HEK293T (cell line): ENCODE data around the gene CDS2.

ENCODE experiments used
- CTCF ChIA-PET: fragments of 350-600 bp; formaldehyde crosslinking; extraction: SDS; loops from one replicate; lab custom pipeline; 2021; ENCODE audit warnings: antibody characterized with exemption, inconsistent platforms; lab: Yijun Ruan, JAX
- POLR2A ChIA-PET: fragments of 350-600 bp; formaldehyde crosslinking; extraction: SDS; loops from one replicate; lab custom pipeline; 2020; ENCODE audit warnings: antibody characterized with exemption, inconsistent platforms; lab: Yijun Ruan, JAX
- DNase-seq: peaks from one replicate; pipeline ENCODE4 v3.0.0; 2012; ENCODE audit warnings: mixed read lengths; ENCODE audit errors: extremely low spot score
- ARNT ChIP-seq: fragments of 450-650 bp; IDR thresholded peaks from 2 replicates; pipeline ENCODE4 v1.6.1; 2017; ENCODE audit warnings: mild to moderate bottlenecking
- BHLHE40 ChIP-seq: fragments of 450-650 bp; IDR thresholded peaks from 2 replicates; pipeline ENCODE4 v1.6.1; 2016; ENCODE audit warnings: mild to moderate bottlenecking, moderate library complexity, borderline replicate concordance
- CTBP1 ChIP-seq: fragments of 450-650 bp; IDR thresholded peaks from 2 replicates; pipeline ENCODE4 v1.6.1; 2016; ENCODE audit warnings: borderline replicate concordance
- ELF4 ChIP-seq: fragments of 450-650 bp; IDR thresholded peaks from 2 replicates; pipeline ENCODE4 v1.6.1; 2017; ENCODE audit warnings: antibody characterized with exemption
- FOXA1 ChIP-seq: fragments of 450-650 bp; IDR thresholded peaks from 2 replicates; pipeline ENCODE4 v1.6.1; 2016; ENCODE audit warnings: mild to moderate bottlenecking
- FOXK2 ChIP-seq: fragments of 450-650 bp; IDR thresholded peaks from 2 replicates; pipeline ENCODE4 v1.6.1; 2016; ENCODE audit warnings: mild to moderate bottlenecking
- FOXM1 ChIP-seq: fragments of 450-650 bp; IDR thresholded peaks from 2 replicates; pipeline ENCODE4 v1.6.1; 2017; ENCODE audit warnings: mild to moderate bottlenecking, borderline replicate concordance
- HDGF ChIP-seq: fragments of 450-650 bp; IDR thresholded peaks from 2 replicates; pipeline ENCODE4 v1.6.1; 2017; ENCODE audit warnings: antibody characterized with exemption, borderline replicate concordance
- L3MBTL2 ChIP-seq: fragments of 450-650 bp; conservative IDR thresholded peaks from 2 replicates; pipeline ENCODE4 v1.6.1; 2016; ENCODE audit warnings: mild to moderate bottlenecking
- LEF1 ChIP-seq: fragments of 450-650 bp; IDR thresholded peaks from 2 replicates; pipeline ENCODE4 v1.6.1; 2017; ENCODE audit warnings: mild to moderate bottlenecking, borderline replicate concordance
- NFRKB ChIP-seq: fragments of 450-650 bp; IDR thresholded peaks from 2 replicates; pipeline ENCODE4 v1.6.1; 2016; ENCODE audit warnings: mild to moderate bottlenecking, moderate library complexity
- SP1 ChIP-seq: fragments of 450-650 bp; IDR thresholded peaks from 2 replicates; pipeline ENCODE4 v1.6.1; 2017
- SUZ12 ChIP-seq: fragments of 450-650 bp; IDR thresholded peaks from 2 replicates; pipeline ENCODE4 v1.6.1; 2016; ENCODE audit warnings: mild to moderate bottlenecking
- TARDBP ChIP-seq: fragments of 450-650 bp; IDR thresholded peaks from 2 replicates; pipeline ENCODE4 v1.6.1; 2016
- ZNF384 ChIP-seq: fragments of 450-650 bp; IDR thresholded peaks from 2 replicates; pipeline ENCODE4 v1.6.1; 2016
- TF ChIP-seq, protein P1 (sequence below): fragments of 450-650 bp; IDR thresholded peaks from 2 replicates; pipeline ENCODE4 v1.6.1; 2016

Gene CDS2

GRCh38 chr20:5222919-5223634 lies 96.3 kb downstream of the CDS2 start:
- POLR2A ChIA-PET = no interaction called here

DNA sequence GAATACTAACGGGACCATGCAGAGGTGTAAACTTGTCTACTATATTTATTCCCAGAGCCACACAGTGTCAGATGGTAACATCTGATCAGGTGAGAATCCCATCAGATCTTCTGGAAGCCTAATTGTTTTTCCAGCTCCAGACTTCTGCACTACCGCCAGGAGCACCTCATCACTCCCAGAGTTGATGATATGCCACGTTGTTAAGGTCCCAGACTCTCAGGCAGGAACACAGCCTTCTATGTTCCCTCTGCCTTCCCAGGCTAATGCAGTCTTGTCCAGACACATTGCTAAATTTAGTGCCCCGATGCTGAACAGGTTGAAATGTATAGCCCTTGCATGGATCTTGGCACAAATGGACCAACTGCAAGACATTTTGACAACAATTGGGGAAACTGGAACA lies 103.7 kb downstream of the CDS2 start:
- ChIA-PET CTCF (no interaction called here), POLR2A (no interaction called here)
- TF ChIP-seq BHLHE40 (no peak), SUZ12 (no peak), TARDBP (no peak), LEF1 (no peak), FOXK2 (no peak), L3MBTL2 (no peak), FOXM1 (no peak), ARNT (no peak)
- DNase-seq = no peak

More at GRCh38 chr20:5222919-5223634, 96.3 kb downstream of the CDS2 start:
- DNase-seq = peak; percentile 62
- TF ChIP-seq FOXK2 (no peak), SUZ12 (no peak), LEF1 (no peak), HDGF (no peak), ZNF384 (no peak), FOXA1 (no peak), CTBP1 (no peak), L3MBTL2 (no peak), NFRKB (no peak), ARNT (no peak), TARDBP (no peak), FOXM1 (no peak), ELF4 (no peak), BHLHE40 (no peak), SP1 (no peak)
- TF ChIP-seq, protein P1, sequence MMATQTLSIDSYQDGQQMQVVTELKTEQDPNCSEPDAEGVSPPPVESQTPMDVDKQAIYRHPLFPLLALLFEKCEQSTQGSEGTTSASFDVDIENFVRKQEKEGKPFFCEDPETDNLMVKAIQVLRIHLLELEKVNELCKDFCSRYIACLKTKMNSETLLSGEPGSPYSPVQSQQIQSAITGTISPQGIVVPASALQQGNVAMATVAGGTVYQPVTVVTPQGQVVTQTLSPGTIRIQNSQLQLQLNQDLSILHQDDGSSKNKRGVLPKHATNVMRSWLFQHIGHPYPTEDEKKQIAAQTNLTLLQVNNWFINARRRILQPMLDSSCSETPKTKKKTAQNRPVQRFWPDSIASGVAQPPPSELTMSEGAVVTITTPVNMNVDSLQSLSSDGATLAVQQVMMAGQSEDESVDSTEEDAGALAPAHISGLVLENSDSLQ = no peak
- CTCF ChIA-PET = interaction anchor here (0.6 to 2.8 kb wide), 8 partner anchors 8 to 225 kb away, joined by 3 to 20 read pairs (median 6); partner anchors contain the start of genes CDS2 and PCNA

DNA sequence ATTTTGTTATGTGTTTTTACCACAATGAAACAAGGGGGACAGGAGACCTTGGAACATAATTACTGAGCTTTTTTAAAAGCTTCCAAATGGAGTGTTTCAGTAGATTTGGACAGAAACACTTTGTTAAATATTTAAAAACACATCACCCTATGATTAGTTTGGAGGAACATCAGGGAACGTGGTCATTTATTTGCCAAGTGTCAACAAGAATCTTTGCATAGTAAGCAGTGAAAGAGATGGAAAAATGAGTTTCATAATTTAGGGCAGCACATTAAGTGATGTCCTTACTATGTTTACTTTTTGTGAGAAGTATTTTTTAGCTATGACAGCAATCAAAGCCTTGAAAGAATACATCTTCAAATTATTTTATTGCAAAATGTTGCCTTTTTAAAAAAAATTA lies 107.3 kb downstream of the CDS2 start:
- CTCF ChIA-PET = no interaction called here
- POLR2A ChIA-PET = no interaction called here
- no peak for DNase-seq
- TF ChIP-seq SP1 = no peak
- TF ChIP-seq HDGF = no peak
- no peak for TF ChIP-seq FOXM1
- TF ChIP-seq ARNT = no peak

DNA sequence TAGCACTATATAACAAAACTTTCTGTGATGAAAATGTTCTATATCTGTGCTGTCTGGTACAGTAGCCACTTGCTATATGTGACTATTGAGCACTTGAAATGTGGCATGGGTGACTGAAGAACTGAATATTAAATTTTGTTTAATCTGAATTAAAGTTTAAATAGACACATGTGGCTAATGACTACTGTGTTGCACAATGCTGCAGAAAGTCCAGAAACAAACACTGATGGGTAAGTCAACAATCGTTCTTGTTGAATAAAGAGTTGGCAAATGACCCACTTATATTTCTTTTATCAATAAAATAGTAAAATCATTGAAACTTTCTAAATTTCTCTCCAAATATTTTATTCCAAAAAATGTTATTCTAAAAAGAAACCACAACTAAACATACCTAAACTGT lies 108.2 kb downstream of the CDS2 start:
- TF ChIP-seq LEF1 = no peak
- TF ChIP-seq CTBP1 = no peak
- TF ChIP-seq TARDBP = no peak
- no peak for TF ChIP-seq ARNT
- no peak for TF ChIP-seq SP1
- TF ChIP-seq FOXM1 = no peak
- TF ChIP-seq BHLHE40 = no peak
- no peak for TF ChIP-seq ELF4
- TF ChIP-seq FOXA1 = no peak
- TF ChIP-seq HDGF = no peak
- TF ChIP-seq, protein P1 = no peak
- no peak for TF ChIP-seq ZNF384
- TF ChIP-seq SUZ12 = no peak
- CTCF ChIA-PET = no interaction called here

More for the DNA sequence above, 108.2 kb downstream of the CDS2 start:
- POLR2A ChIA-PET = no interaction called here
- DNase-seq = no peak
